HepG2 (cell line): ENCODE results near the gene COX7B. TPM values are rescaled to one million over a fixed set of nuclear protein-coding genes. Genes with fewer than 3 reads are reported as not detected.

ENCODE experiments used
- ASH2L ChIP-seq: fragments of 300-600, 200-600 bp; sonication (generic); IDR thresholded peaks from 2 replicates; pipeline ENCODE4 v1.7.0; 2017; ENCODE audit warnings: low read depth, mild to moderate bottlenecking, moderate library complexity, mixed read lengths, low read length; ENCODE audit not compliant: insufficient read length
- FOSL2 ChIP-seq: sonication (generic); formaldehyde crosslinking; IDR thresholded peaks from 2 replicates; pipeline ENCODE4 v1.4.0; 2020; ENCODE audit warnings: missing genetic modification reagents
- KAT8 ChIP-seq: IDR thresholded peaks from 2 replicates; pipeline ENCODE4 v1.6.1; 2016; ENCODE audit warnings: missing genetic modification reagents, missing compliant biosample characterization
- MXI1 ChIP-seq: IDR thresholded peaks from 3 replicates; pipeline ENCODE4 v1.6.1; 2012; ENCODE audit warnings: low read depth, low read length, inconsistent platforms, borderline replicate concordance
- SETDB1 ChIP-seq: sonication (generic); formaldehyde crosslinking; IDR thresholded peaks from 2 replicates; pipeline ENCODE4 v1.5.1; 2020; ENCODE audit warnings: missing genetic modification reagents, mild to moderate bottlenecking, borderline replicate concordance
- TFDP2 ChIP-seq: sonication (generic); formaldehyde crosslinking; IDR thresholded peaks from 2 replicates; pipeline ENCODE4 v1.4.0; 2020; ENCODE audit warnings: missing genetic modification reagents
- ZHX2 ChIP-seq, 2 experiments: sonication (generic) in 1 of 2; formaldehyde crosslinking in 1 of 2; IDR thresholded peaks; 2 replicates each; pipeline versions ENCODE4 v1.6.1 to v1.9.0; 2014 to 2022; ENCODE audit warnings: antibody characterized with exemption in 1 of 2, borderline replicate concordance in 1 of 2, inconsistent platforms in 1 of 2, low read depth in 1 of 2, missing genetic modification reagents in 1 of 2
- ZNF547 ChIP-seq: sonication (generic); formaldehyde crosslinking; IDR thresholded peaks from 2 replicates; pipeline ENCODE4 v1.5.1; 2020; ENCODE audit warnings: mild to moderate bottlenecking, missing genetic modification reagents
- ZNF619 ChIP-seq: sonication (generic); formaldehyde crosslinking; IDR thresholded peaks from 2 replicates; pipeline ENCODE4 v1.4.0; 2020; ENCODE audit warnings: mild to moderate bottlenecking, missing genetic modification reagents
- ZNF839 ChIP-seq: sonication (generic); formaldehyde crosslinking; IDR thresholded peaks from 2 replicates; pipeline ENCODE4 v1.4.0; 2020; ENCODE audit warnings: missing genetic modification reagents, mild to moderate bottlenecking, borderline replicate concordance
- polyA plus RNA-seq, 8 experiments: library from polyadenylated mRNA; depleted of rRNA in 3 of 8; stranded (reverse) in 7 of 8; unstranded in 1 of 8; fragments of >200 nt; fragmentation: Illumina TruSeq in 4 of 8; extraction: Trizol in 4 of 8; gene quantifications; 2 replicates each; pipeline versions ENCODE4 v1.2.1 to v1.2.3, GENCODE V29; 2011 to 2016; ENCODE audit warnings: low read depth in 4 of 8, missing spikeins in 1 of 8, mixed read lengths in 1 of 8; ENCODE audit not compliant: insufficient read depth in 1 of 8
- total RNA-seq, 5 experiments: library from RNA; depleted of rRNA; stranded (reverse); fragments of >200 nt; fragmentation: Illumina TruSeq; extraction: Trizol; gene quantifications; 2 replicates each; pipeline ENCODE4 v1.2.3, GENCODE V29; 2016; ENCODE audit warnings: low read depth in 1 of 5
- TF ChIP-seq, protein P1 (sequence below): sonication (generic); formaldehyde crosslinking; conservative IDR thresholded peaks from 2 replicates; pipeline ENCODE4 v1.5.0; 2020; ENCODE audit warnings: missing genetic modification reagents
- TF ChIP-seq, protein P2 (sequence below), 2 experiments: sonication (generic) in 1 of 2; formaldehyde crosslinking in 1 of 2; IDR thresholded peaks; 2 replicates each; pipeline versions ENCODE4 v1.4.0 to v1.6.1; 2018 to 2020; ENCODE audit warnings: missing genetic modification reagents in 2 of 2, borderline replicate concordance in 1 of 2, low read depth in 1 of 2, mild to moderate bottlenecking in 1 of 2, missing biosample characterization in 1 of 2

The COX7B gene
- total and polyA plus RNA-seq, 2 of the 13 experiments (the other 11 are each of a cell fraction or from before 2014, with no cell fraction given): 375 to 635 TPM

DNA sequence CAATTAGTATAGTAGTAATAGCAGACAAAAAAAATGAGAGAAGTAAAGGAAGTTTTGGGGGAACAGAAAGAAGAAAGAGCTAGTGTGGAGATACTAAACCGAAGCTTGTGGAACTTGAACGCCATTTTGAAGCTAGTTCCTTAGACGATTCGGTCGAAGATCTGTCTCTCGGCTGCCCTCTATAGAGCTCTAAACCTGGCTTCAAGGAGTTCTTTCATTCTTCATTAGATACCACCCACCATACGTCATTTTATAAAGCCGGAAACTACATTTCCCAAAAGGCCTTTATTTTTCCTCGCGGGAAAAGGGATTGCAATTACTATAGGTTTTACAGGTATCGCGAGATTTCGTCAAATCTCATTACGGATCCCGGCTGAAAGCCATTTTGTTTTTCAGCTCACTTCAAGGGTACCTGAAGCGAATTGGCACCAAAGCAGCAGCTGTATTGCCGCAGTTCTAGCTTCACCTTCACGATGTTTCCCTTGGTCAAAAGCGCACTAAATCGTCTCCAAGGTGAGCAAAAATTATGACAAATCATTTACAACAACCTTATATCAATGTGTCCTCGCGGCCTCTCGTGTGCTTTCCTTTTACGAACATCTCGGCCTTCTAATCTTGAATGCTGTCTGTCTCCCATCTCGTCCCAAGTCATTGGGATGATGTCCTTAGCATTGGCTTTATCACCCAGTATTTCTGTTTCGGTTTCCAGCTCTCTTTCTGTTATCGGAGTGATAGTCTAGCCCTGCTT is at the start of gene COX7B (continued):
- TF ChIP-seq, protein P1, sequence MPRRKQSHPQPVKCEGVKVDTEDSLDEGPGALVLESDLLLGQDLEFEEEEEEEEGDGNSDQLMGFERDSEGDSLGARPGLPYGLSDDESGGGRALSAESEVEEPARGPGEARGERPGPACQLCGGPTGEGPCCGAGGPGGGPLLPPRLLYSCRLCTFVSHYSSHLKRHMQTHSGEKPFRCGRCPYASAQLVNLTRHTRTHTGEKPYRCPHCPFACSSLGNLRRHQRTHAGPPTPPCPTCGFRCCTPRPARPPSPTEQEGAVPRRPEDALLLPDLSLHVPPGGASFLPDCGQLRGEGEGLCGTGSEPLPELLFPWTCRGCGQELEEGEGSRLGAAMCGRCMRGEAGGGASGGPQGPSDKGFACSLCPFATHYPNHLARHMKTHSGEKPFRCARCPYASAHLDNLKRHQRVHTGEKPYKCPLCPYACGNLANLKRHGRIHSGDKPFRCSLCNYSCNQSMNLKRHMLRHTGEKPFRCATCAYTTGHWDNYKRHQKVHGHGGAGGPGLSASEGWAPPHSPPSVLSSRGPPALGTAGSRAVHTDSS (CRISPR knock-in tag): no peak
- peak; percentile 30; the same call in 1 of the 3 replicates for TF ChIP-seq MXI1
- TF ChIP-seq ASH2L: peak; percentile 45
- TF ChIP-seq TFDP2 (CRISPR knock-in tag): peak; percentile 80
- TF ChIP-seq ZNF619 (CRISPR knock-in tag): no peak
- TF ChIP-seq ZHX2 (IDR thresholded peaks at IDR 0.05; ENCODE audit: low read depth): 0 out of 2 replicates have a peak, but pooled peaks have one; percentile 35
- TF ChIP-seq ZHX2 (CRISPR knock-in tag; IDR thresholded peaks at IDR 0.05; ENCODE audit: borderline replicate concordance): no peak
- no peak for TF ChIP-seq SETDB1 (CRISPR knock-in tag)
- TF ChIP-seq ZNF547 (CRISPR knock-in tag): no peak
- TF ChIP-seq KAT8: peak; percentile 78
- TF ChIP-seq ZNF839 (CRISPR knock-in tag): no peak
- TF ChIP-seq, protein P2, sequence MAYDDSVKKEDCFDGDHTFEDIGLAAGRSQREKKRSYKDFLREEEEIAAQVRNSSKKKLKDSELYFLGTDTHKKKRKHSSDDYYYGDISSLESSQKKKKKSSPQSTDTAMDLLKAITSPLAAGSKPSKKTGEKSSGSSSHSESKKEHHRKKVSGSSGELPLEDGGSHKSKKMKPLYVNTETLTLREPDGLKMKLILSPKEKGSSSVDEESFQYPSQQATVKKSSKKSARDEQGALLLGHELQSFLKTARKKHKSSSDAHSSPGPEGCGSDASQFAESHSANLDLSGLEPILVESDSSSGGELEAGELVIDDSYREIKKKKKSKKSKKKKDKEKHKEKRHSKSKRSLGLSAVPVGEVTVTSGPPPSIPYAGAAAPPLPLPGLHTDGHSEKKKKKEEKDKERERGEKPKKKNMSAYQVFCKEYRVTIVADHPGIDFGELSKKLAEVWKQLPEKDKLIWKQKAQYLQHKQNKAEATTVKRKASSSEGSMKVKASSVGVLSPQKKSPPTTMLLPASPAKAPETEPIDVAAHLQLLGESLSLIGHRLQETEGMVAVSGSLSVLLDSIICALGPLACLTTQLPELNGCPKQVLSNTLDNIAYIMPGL (CRISPR knock-in tag; IDR thresholded peaks at IDR 0.05; ENCODE audit: borderline replicate concordance in 1 of 2, low read depth in 1 of 2): peak in 1 of 2 experiments; percentile 60; a peak in 1 of 4 replicates
- TF ChIP-seq FOSL2 (CRISPR knock-in tag): no peak
